HepG2 (cell line): ENCODE results near the gene FAM53C. TPM values are rescaled to one million over a fixed set of nuclear protein-coding genes. Genes with fewer than 3 reads are reported as not detected.

ENCODE experiments used
- ATF7-NPFF ChIP-seq: sonication (generic); formaldehyde crosslinking; IDR thresholded peaks from 2 replicates; pipeline ENCODE4 v1.8.1; 2023; ENCODE audit warnings: mild to moderate bottlenecking, low read depth, missing genetic modification reagents, moderate library complexity
- FOXA1 ChIP-seq, 2 experiments: fragments of 450-650 bp in 1 of 2; sonication (generic) in 1 of 2; formaldehyde crosslinking in 1 of 2; IDR thresholded peaks; 2 replicates each; pipeline versions ENCODE4 v1.4.0 to v1.6.1; 2016 to 2020; ENCODE audit warnings: missing genetic modification reagents in 1 of 2
- IRF2 ChIP-seq: IDR thresholded peaks from 2 replicates; pipeline ENCODE4 v1.6.1; 2018; ENCODE audit warnings: missing genetic modification reagents, missing compliant biosample characterization
- MAZ ChIP-seq, 2 experiments: sonication (generic) in 1 of 2; formaldehyde crosslinking in 1 of 2; IDR thresholded peaks; 2 replicates each; pipeline versions ENCODE4 v1.5.0 to v1.6.1; 2012 to 2020; ENCODE audit warnings: low read depth in 2 of 2, mild to moderate bottlenecking in 2 of 2, borderline replicate concordance in 1 of 2, improper control_type of control experiment in 1 of 2, low read length in 1 of 2, missing genetic modification reagents in 1 of 2, moderate library complexity in 1 of 2
- MEIS2 ChIP-seq: sonication (generic); formaldehyde crosslinking; IDR thresholded peaks from 2 replicates; pipeline ENCODE4 v1.9.0; 2021; ENCODE audit warnings: mild to moderate bottlenecking, missing genetic modification reagents
- MYC ChIP-seq: sonication (generic); formaldehyde crosslinking; IDR thresholded peaks from 2 replicates; pipeline ENCODE4 v1.9.0; 2021; ENCODE audit warnings: missing genetic modification reagents, borderline replicate concordance
- POLR2AphosphoS5 ChIP-seq: IDR thresholded peaks from 2 replicates; pipeline ENCODE4 v1.6.1; 2012; ENCODE audit warnings: low read depth, low read length
- RXRA ChIP-seq: sonication (generic); formaldehyde crosslinking; IDR thresholded peaks from 2 replicates; pipeline ENCODE4 v1.5.1; 2020; ENCODE audit warnings: missing genetic modification reagents
- SETDB1 ChIP-seq: sonication (generic); formaldehyde crosslinking; IDR thresholded peaks from 2 replicates; pipeline ENCODE4 v1.5.1; 2020; ENCODE audit warnings: missing genetic modification reagents, mild to moderate bottlenecking, borderline replicate concordance
- ZBTB20 ChIP-seq: sonication (generic); formaldehyde crosslinking; IDR thresholded peaks from 2 replicates; pipeline ENCODE4 v1.8.1; 2023; ENCODE audit warnings: missing genetic modification reagents, low read depth, mild to moderate bottlenecking, borderline replicate concordance
- ZMYM4 ChIP-seq: sonication (generic); formaldehyde crosslinking; IDR thresholded peaks from 2 replicates; pipeline ENCODE4 v1.8.1; 2023; ENCODE audit warnings: mild to moderate bottlenecking, missing genetic modification reagents
- ZNF441 ChIP-seq: sonication (generic); formaldehyde crosslinking; IDR thresholded peaks from 2 replicates; pipeline ENCODE4 v1.7.0; 2021; ENCODE audit warnings: missing genetic modification reagents, borderline replicate concordance
- ZNF605 ChIP-seq: sonication (generic); formaldehyde crosslinking; IDR thresholded peaks from 2 replicates; pipeline ENCODE4 v1.8.0; 2022; ENCODE audit warnings: mild to moderate bottlenecking, missing genetic modification reagents
- ZNF7 ChIP-seq: IDR thresholded peaks from 2 replicates; pipeline ENCODE4 v1.6.1; 2016; ENCODE audit warnings: missing biosample characterization, missing genetic modification reagents
- ZNF780A ChIP-seq: sonication (generic); formaldehyde crosslinking; IDR thresholded peaks from 2 replicates; pipeline ENCODE4 v1.8.0; 2022; ENCODE audit warnings: mild to moderate bottlenecking, missing genetic modification reagents, moderate library complexity
- polyA plus RNA-seq, 8 experiments: library from polyadenylated mRNA; depleted of rRNA in 3 of 8; stranded (reverse) in 7 of 8; unstranded in 1 of 8; fragments of >200 nt; fragmentation: Illumina TruSeq in 4 of 8; extraction: Trizol in 4 of 8; gene quantifications; 2 replicates each; pipeline versions ENCODE4 v1.2.1 to v1.2.3, GENCODE V29; 2011 to 2016; ENCODE audit warnings: low read depth in 4 of 8, missing spikeins in 1 of 8, mixed read lengths in 1 of 8; ENCODE audit not compliant: insufficient read depth in 1 of 8
- total RNA-seq, 5 experiments: library from RNA; depleted of rRNA; stranded (reverse); fragments of >200 nt; fragmentation: Illumina TruSeq; extraction: Trizol; gene quantifications; 2 replicates each; pipeline ENCODE4 v1.2.3, GENCODE V29; 2016; ENCODE audit warnings: low read depth in 1 of 5
- TF ChIP-seq, protein P1 (sequence below): sonication (generic); formaldehyde crosslinking; IDR thresholded peaks from 2 replicates; pipeline ENCODE4; 2020; ENCODE audit warnings: missing genetic modification reagents, mild to moderate bottlenecking, borderline replicate concordance
- TF ChIP-seq, protein P2 (sequence below): sonication (generic); formaldehyde crosslinking; IDR thresholded peaks from 2 replicates; pipeline ENCODE4 v1.4.0; 2020; ENCODE audit warnings: missing genetic modification reagents
- TF ChIP-seq, protein P3 (sequence below): sonication (generic); formaldehyde crosslinking; IDR thresholded peaks from 2 replicates; pipeline ENCODE4 v1.4.0; 2020; ENCODE audit warnings: missing genetic modification reagents
- TF ChIP-seq, protein P4 (sequence below): sonication (generic); formaldehyde crosslinking; conservative IDR thresholded peaks from 2 replicates; pipeline ENCODE4 v1.4.0; 2020; ENCODE audit warnings: mild to moderate bottlenecking, missing genetic modification reagents, moderate library complexity

Gene FAM53C
- total and polyA plus RNA-seq, 2 of the 13 experiments (the other 11 are each of a cell fraction or from before 2014, with no cell fraction given): 26.9 to 30.1 TPM

DNA sequence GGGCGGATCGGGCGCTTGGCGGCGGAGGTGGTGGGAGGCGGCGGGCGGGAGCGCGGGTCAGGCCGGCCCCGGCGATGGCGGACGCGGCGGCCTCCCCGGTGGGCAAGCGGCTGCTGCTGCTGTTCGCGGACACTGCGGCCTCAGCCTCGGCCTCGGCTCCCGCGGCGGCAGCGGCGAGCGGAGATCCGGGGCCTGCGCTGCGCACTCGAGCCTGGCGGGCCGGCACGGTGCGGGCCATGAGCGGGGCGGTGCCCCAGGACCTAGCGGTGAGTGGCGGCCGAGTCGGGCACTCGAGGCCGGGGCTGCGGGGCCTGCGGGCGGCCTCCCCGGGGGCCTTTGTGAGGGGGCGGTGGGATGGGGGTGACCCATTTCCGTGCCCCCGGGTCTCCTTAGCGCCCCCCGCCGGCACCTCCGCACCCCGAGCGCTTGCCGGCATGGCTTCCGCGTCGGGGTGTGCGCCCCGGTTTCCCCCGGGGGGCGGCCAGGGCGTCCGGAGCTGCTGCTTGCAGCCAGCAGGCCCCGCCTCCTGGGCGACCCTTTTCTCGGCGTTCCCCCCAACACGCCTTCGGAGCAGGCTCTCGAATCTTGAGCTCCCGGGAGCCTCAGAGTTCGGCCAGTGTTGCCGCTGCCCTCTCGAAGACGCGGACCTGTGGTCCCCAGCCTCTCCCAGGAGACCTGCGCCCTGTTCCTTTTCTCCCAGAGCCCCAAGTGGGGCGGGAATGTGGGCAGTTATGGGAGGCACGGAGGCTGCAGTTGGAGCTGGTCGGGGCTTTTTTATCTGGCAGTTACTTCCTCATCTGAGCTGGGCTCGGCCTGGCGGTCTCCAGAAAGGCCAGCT, 14.9 kb downstream of the FAM53C start (continued):
- TF ChIP-seq, protein P1, sequence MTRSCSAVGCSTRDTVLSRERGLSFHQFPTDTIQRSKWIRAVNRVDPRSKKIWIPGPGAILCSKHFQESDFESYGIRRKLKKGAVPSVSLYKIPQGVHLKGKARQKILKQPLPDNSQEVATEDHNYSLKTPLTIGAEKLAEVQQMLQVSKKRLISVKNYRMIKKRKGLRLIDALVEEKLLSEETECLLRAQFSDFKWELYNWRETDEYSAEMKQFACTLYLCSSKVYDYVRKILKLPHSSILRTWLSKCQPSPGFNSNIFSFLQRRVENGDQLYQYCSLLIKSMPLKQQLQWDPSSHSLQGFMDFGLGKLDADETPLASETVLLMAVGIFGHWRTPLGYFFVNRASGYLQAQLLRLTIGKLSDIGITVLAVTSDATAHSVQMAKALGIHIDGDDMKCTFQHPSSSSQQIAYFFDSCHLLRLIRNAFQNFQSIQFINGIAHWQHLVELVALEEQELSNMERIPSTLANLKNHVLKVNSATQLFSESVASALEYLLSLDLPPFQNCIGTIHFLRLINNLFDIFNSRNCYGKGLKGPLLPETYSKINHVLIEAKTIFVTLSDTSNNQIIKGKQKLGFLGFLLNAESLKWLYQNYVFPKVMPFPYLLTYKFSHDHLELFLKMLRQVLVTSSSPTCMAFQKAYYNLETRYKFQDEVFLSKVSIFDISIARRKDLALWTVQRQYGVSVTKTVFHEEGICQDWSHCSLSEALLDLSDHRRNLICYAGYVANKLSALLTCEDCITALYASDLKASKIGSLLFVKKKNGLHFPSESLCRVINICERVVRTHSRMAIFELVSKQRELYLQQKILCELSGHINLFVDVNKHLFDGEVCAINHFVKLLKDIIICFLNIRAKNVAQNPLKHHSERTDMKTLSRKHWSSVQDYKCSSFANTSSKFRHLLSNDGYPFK (CRISPR knock-in tag): 0 out of 2 replicates have a peak, but pooled peaks have one; percentile 17
- TF ChIP-seq POLR2AphosphoS5 (0 out of 2 replicates have a peak, but pooled peaks have one; percentile 47), MAZ (IDR thresholded peaks at IDR 0.05; ENCODE audit: borderline replicate concordance, low read depth, low read length) (no peak), MAZ (CRISPR knock-in tag; IDR thresholded peaks at IDR 0.05; ENCODE audit: low read depth) (peak; percentile 82), ATF7-NPFF (peak; percentile 24; the same call in 1 of the 2 replicates), FOXA1 (IDR thresholded peaks at IDR 0.05) (no peak), FOXA1 (CRISPR knock-in tag; IDR thresholded peaks at IDR 0.05) (no peak), SETDB1 (CRISPR knock-in tag) (no peak), RXRA (CRISPR knock-in tag) (peak; percentile 46; the same call in 1 of the 2 replicates), MYC (CRISPR knock-in tag) (0 out of 2 replicates have a peak, but pooled peaks have one; percentile 32), IRF2 (CRISPR knock-in tag) (no peak), ZNF441 (CRISPR knock-in tag) (peak; percentile 25; the same call in 1 of the 2 replicates), ZNF7 (CRISPR knock-in tag) (no peak), ZNF605 (0 out of 2 replicates have a peak, but pooled peaks have one; percentile 51), MEIS2 (CRISPR knock-in tag) (0 out of 2 replicates have a peak, but pooled peaks have one; percentile 22), ZNF780A (CRISPR knock-in tag) (no peak), ZMYM4 (CRISPR knock-in tag) (peak; percentile 54; the same call in 1 of the 2 replicates), ZBTB20 (CRISPR knock-in tag) (no peak)
- TF ChIP-seq, protein P2, sequence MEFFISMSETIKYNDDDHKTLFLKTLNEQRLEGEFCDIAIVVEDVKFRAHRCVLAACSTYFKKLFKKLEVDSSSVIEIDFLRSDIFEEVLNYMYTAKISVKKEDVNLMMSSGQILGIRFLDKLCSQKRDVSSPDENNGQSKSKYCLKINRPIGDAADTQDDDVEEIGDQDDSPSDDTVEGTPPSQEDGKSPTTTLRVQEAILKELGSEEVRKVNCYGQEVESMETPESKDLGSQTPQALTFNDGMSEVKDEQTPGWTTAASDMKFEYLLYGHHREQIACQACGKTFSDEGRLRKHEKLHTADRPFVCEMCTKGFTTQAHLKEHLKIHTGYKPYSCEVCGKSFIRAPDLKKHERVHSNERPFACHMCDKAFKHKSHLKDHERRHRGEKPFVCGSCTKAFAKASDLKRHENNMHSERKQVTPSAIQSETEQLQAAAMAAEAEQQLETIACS (CRISPR knock-in tag): no peak
- TF ChIP-seq, protein P3, sequence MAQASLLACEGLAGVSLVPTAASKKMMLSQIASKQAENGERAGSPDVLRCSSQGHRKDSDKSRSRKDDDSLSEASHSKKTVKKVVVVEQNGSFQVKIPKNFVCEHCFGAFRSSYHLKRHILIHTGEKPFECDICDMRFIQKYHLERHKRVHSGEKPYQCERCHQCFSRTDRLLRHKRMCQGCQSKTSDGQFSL: peak; percentile 72; the same call in 1 of the 2 replicates
- TF ChIP-seq, protein P4, sequence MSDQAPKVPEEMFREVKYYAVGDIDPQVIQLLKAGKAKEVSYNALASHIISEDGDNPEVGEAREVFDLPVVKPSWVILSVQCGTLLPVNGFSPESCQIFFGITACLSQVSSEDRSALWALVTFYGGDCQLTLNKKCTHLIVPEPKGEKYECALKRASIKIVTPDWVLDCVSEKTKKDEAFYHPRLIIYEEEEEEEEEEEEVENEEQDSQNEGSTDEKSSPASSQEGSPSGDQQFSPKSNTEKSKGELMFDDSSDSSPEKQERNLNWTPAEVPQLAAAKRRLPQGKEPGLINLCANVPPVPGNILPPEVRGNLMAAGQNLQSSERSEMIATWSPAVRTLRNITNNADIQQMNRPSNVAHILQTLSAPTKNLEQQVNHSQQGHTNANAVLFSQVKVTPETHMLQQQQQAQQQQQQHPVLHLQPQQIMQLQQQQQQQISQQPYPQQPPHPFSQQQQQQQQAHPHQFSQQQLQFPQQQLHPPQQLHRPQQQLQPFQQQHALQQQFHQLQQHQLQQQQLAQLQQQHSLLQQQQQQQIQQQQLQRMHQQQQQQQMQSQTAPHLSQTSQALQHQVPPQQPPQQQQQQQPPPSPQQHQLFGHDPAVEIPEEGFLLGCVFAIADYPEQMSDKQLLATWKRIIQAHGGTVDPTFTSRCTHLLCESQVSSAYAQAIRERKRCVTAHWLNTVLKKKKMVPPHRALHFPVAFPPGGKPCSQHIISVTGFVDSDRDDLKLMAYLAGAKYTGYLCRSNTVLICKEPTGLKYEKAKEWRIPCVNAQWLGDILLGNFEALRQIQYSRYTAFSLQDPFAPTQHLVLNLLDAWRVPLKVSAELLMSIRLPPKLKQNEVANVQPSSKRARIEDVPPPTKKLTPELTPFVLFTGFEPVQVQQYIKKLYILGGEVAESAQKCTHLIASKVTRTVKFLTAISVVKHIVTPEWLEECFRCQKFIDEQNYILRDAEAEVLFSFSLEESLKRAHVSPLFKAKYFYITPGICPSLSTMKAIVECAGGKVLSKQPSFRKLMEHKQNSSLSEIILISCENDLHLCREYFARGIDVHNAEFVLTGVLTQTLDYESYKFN (CRISPR knock-in tag): no peak
